PC-9 (cell line): ENCODE measurements around the gene LYRM2. TPM values are rescaled to one million over a fixed set of nuclear protein-coding genes. Genes with fewer than 3 reads are reported as not detected.

Source experiments
- BruUV-seq: library from RNA; stranded (reverse); fragments of 400-500 nt; replicated peaks from 2 replicates; lab custom pipeline; 2021; lab: Mats Ljungman, UMichigan
- CTCF ChIA-PET: fragments of 300-600 bp; sonication (Branson Sonifier 250); formaldehyde crosslinking; loops from one replicate; lab custom pipeline; 2022; ENCODE audit warnings: antibody characterized with exemption; lab: Charles Lee
- POLR2A ChIA-PET: fragments of 300-600 bp; sonication (Branson Sonifier 250); formaldehyde crosslinking; loops from one replicate; lab custom pipeline; 2022; ENCODE audit warnings: antibody characterized with exemption; ENCODE audit not compliant: unreplicated experiment; lab: Charles Lee
- DNase-seq, 2 experiments: peaks; one replicate each; pipeline versions ENCODE4 v3.0.0 to v3.0.0-alpha.2; 2015 to 2022; ENCODE audit warnings: mixed read lengths in 1 of 2
- H2AFZ ChIP-seq: fragments of 200-600 bp; sonication (generic); 2 replicates; pipeline ENCODE4 v1.8.1; 2017; ENCODE audit warnings: antibody characterized with exemption
- H3F3A ChIP-seq: fragments of 200-600 bp; sonication (generic); 2 replicates; pipeline ENCODE4 v1.8.1; 2017; ENCODE audit warnings: antibody characterized with exemption, mild to moderate bottlenecking, low read depth; ENCODE audit not compliant: insufficient read depth
- H3K27ac ChIP-seq: fragments of 200-600 bp; sonication (generic); 2 replicates; pipeline ENCODE4 v1.6.1; 2016; ENCODE audit warnings: mixed run types
- H3K27me3 ChIP-seq: fragments of 200-600 bp; sonication (generic); 2 replicates; pipeline ENCODE4 v1.6.1; 2016; ENCODE audit warnings: low read depth, mixed run types; ENCODE audit not compliant: insufficient read depth
- H3K36me3 ChIP-seq: fragments of 200-600 bp; sonication (generic); 2 replicates; pipeline ENCODE4 v1.6.1; 2016; ENCODE audit warnings: low read depth, mixed run types
- H3K4me1 ChIP-seq: fragments of 200-600 bp; sonication (generic); replicated peaks from 2 replicates; pipeline ENCODE4 v1.6.1; 2016; ENCODE audit warnings: mixed run types; ENCODE audit not compliant: insufficient read depth
- H3K4me2 ChIP-seq: fragments of 200-600 bp; sonication (generic); 2 replicates; pipeline ENCODE4 v1.6.1; 2017; ENCODE audit warnings: mixed run types
- H3K4me3 ChIP-seq: fragments of 200-600 bp; sonication (generic); 2 replicates; pipeline ENCODE4 v1.6.1; 2016; ENCODE audit warnings: mixed run types
- H3K79me2 ChIP-seq: fragments of 200-600 bp; sonication (generic); 2 replicates; pipeline ENCODE4 v1.6.1; 2017; ENCODE audit warnings: low read depth, mixed run types
- H3K9me2 ChIP-seq: fragments of 200-600 bp; sonication (generic); 2 replicates; pipeline ENCODE4 v1.8.1; 2017; ENCODE audit warnings: mild to moderate bottlenecking; ENCODE audit not compliant: insufficient read depth
- H3K9me3 ChIP-seq: fragments of 200-600 bp; sonication (generic); 2 replicates; pipeline ENCODE4 v1.8.1; 2016; ENCODE audit warnings: low read depth; ENCODE audit not compliant: insufficient read depth
- H4K20me1 ChIP-seq: fragments of 200-600 bp; sonication (generic); 2 replicates; pipeline ENCODE4 v1.8.1; 2017; ENCODE audit not compliant: insufficient read depth
- EZH2 ChIP-seq: fragments of 200-600 bp; sonication (generic); IDR thresholded peaks from 2 replicates; pipeline ENCODE4 v1.8.0; 2017; ENCODE audit warnings: antibody characterized with exemption, low read depth
- intact Hi-C: fragments of 100-400 bp; cut with micrococcal nuclease; formaldehyde crosslinking; loops from one replicate; pipeline ENCODE4 v1.10.0; 2022; ENCODE audit not compliant: unreplicated experiment
- total RNA-seq: library from RNA; stranded (reverse); gene quantifications from 2 replicates; pipeline ENCODE4 v1.2.3, GENCODE V29; 2021
- TF ChIP-seq, protein P1 (sequence below): fragments of 200-600 bp; sonication (generic); conservative IDR thresholded peaks from 2 replicates; pipeline ENCODE4 v1.6.1; 2017; ENCODE audit warnings: mixed run types, antibody characterized with exemption, mild to moderate bottlenecking, moderate library complexity

The LYRM2 gene
- total RNA-seq, 1 experiment from 2014 or later = 24.2 TPM

- no peaks in the 10 kb centered on the region for H3F3A ChIP-seq
- no peaks in the 10 kb centered on the region for H3K4me1 ChIP-seq
- no peaks in the 10 kb centered on the region for H3K36me3 ChIP-seq
- TF ChIP-seq, protein P1, sequence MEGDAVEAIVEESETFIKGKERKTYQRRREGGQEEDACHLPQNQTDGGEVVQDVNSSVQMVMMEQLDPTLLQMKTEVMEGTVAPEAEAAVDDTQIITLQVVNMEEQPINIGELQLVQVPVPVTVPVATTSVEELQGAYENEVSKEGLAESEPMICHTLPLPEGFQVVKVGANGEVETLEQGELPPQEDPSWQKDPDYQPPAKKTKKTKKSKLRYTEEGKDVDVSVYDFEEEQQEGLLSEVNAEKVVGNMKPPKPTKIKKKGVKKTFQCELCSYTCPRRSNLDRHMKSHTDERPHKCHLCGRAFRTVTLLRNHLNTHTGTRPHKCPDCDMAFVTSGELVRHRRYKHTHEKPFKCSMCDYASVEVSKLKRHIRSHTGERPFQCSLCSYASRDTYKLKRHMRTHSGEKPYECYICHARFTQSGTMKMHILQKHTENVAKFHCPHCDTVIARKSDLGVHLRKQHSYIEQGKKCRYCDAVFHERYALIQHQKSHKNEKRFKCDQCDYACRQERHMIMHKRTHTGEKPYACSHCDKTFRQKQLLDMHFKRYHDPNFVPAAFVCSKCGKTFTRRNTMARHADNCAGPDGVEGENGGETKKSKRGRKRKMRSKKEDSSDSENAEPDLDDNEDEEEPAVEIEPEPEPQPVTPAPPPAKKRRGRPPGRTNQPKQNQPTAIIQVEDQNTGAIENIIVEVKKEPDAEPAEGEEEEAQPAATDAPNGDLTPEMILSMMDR = no peak
- no peak for TF ChIP-seq EZH2
- H4K20me1 ChIP-seq = no peaks in the 10 kb centered on the region
- H3K27me3 ChIP-seq = no peaks in the 10 kb centered on the region
- H3K4me3 ChIP-seq = no peak overlapping the region
- H3K9me2 ChIP-seq = no peaks in the 10 kb centered on the region
- DNase-seq = no peak
- ChIA-PET POLR2A (no interaction called here), CTCF (no interaction called here)
- H2AFZ ChIP-seq = no peak overlapping the region
- H3K9me3 ChIP-seq = no peaks in the 10 kb centered on the region
- H3K4me2 ChIP-seq = no peak overlapping the region
- no peak overlapping the region for H3K27ac ChIP-seq
- BruUV-seq = no TSS peak
- H3K79me2 ChIP-seq = no peaks in the 10 kb centered on the region
- intact Hi-C loops = no loop called here
Observed at GRCh38 chr6:89678531-89678930, 40.0 kb upstream of the LYRM2 start.

- H2AFZ ChIP-seq = no peak overlapping the region
- no peaks in the 10 kb centered on the region for H4K20me1 ChIP-seq
- no peak overlapping the region for H3K27ac ChIP-seq
- POLR2A ChIA-PET = no interaction called here
- no peaks in the 10 kb centered on the region for H3K9me3 ChIP-seq
- H3K36me3 ChIP-seq = no peaks in the 10 kb centered on the region
- DNase-seq = no peak
- no TSS peak for BruUV-seq
- no peaks in the 10 kb centered on the region for H3K79me2 ChIP-seq
- H3K9me2 ChIP-seq = no peaks in the 10 kb centered on the region
- H3K27me3 ChIP-seq = no peaks in the 10 kb centered on the region
- no peak overlapping the region for H3K4me2 ChIP-seq
- H3K4me3 ChIP-seq = no peak overlapping the region
- intact Hi-C loops = no loop called here
- no peak for TF ChIP-seq EZH2
- TF ChIP-seq, protein P1 = no peak
- no peaks in the 10 kb centered on the region for H3F3A ChIP-seq
- H3K4me1 ChIP-seq = no peaks in the 10 kb centered on the region
- CTCF ChIA-PET = no interaction called here
Observed at GRCh38 chr6:89675949-89676748, 37.6 kb upstream of the LYRM2 start.

DNA sequence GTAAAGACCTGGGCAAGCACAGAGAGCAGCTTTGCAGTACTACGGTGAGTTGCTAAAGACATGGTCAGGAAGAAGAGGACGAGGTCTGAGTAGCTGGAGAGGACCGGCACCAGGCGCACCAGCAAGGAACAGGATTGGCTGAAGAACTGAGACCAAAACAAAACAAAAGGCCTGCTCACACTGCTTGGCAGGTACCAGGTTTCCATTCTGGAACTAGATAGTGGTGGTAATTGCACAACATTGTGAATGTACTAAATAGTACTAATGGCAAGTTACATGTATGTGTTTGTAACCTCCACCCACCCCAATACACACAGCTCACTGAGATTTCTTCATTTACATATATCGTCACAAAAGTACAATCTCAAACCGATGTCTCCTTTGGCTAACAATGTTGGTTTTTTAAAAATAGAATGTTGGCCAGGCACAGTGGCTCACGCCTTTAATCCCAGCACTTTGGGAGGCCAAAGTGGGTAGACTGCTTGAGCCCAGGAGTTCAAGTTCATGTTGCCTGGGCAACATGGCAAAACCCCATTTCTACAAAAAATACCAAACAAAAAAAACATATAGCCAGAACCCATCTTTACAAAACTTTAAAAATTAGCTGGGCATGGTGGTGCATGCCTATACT, 32.5 kb upstream of the LYRM2 start:
- POLR2A ChIA-PET = no interaction called here
- no peaks in the 10 kb centered on the region for H3K4me1 ChIP-seq
- intact Hi-C loops = no loop called here
- H3K79me2 ChIP-seq = no peaks in the 10 kb centered on the region
- CTCF ChIA-PET = no interaction called here
- H3K27ac ChIP-seq = no peak overlapping the region
- H3K36me3 ChIP-seq = no peaks in the 10 kb centered on the region
- H2AFZ ChIP-seq = no peak overlapping the region
- H3K9me2 ChIP-seq = no peaks in the 10 kb centered on the region
- no peak overlapping the region for H3K4me3 ChIP-seq
- H3K4me2 ChIP-seq = no peak overlapping the region
- no peak for DNase-seq
- TF ChIP-seq, protein P1 = no peak
- TF ChIP-seq EZH2 = no peak
- BruUV-seq = no TSS peak
- no peaks in the 10 kb centered on the region for H3K27me3 ChIP-seq
- H3K9me3 ChIP-seq = no peaks in the 10 kb centered on the region
- H4K20me1 ChIP-seq = no peaks in the 10 kb centered on the region
- H3F3A ChIP-seq = no peaks in the 10 kb centered on the region
